Fibroblast of skin of right quadriceps (primary cell): ENCODE results near the gene CLIP3.
A peak's percentile ranks its signal among the peaks of the same experiment; 100 is the strongest.
"Not testable (repeated sequence)": the region's sequence is repeated elsewhere in the genome, so short reads cannot be mapped to it uniquely, and the experiment has no call there.

Experiments
- DNase-seq: peaks from one replicate; pipeline ENCODE4 v3.0.0-alpha.2; 2013

CLIP3 gene, protein sequence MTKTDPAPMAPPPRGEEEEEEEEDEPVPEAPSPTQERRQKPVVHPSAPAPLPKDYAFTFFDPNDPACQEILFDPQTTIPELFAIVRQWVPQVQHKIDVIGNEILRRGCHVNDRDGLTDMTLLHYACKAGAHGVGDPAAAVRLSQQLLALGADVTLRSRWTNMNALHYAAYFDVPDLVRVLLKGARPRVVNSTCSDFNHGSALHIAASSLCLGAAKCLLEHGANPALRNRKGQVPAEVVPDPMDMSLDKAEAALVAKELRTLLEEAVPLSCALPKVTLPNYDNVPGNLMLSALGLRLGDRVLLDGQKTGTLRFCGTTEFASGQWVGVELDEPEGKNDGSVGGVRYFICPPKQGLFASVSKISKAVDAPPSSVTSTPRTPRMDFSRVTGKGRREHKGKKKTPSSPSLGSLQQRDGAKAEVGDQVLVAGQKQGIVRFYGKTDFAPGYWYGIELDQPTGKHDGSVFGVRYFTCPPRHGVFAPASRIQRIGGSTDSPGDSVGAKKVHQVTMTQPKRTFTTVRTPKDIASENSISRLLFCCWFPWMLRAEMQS

DNA sequence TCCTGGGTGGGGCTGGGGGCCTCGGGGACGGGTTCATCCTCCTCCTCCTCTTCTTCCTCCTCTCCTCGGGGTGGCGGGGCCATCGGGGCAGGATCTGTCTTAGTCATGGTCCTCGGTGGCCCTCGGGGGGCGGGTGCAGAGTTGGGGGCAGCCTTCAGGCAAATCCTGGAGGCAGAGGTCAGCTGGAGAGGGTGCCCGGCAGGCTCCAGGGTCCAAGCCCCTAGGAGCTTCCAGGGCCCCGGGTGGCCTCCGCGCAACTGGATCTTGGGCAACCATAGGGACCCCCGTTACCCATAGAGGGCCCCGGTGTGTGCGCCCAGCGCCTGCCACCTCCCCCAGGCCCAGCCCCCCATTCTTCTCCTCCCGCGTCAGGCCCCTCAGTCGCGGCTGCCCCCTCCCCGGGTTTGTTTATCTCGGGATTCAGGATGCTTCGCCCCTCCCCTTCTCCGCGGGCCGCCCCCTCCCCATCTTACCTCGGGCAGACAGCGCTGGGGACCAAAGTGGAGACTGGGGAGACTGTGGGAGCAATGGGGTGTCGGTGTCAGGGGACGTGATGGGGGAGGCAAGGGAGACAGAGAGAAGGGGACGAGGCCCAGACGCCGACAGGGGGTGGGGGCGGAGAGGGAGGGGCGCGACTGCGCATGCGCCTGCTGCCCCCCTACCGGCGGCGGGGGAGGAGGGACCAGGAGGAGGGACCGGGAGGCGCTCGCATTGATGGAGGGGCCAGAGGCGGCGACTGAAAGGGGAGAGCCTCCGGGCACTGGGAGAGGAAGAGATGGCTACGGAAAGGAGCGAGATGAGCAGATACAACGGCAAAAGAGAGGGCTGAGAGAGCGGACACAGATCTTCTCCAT is at the start of gene CLIP3:
Gene CLIP3, minus strand, starts transcription at position 623 of the 854 bp plus-strand sequence. Its CDS starts 516 bp downstream, at position 107.
- DNase-seq: peak; percentile 77

DNA sequence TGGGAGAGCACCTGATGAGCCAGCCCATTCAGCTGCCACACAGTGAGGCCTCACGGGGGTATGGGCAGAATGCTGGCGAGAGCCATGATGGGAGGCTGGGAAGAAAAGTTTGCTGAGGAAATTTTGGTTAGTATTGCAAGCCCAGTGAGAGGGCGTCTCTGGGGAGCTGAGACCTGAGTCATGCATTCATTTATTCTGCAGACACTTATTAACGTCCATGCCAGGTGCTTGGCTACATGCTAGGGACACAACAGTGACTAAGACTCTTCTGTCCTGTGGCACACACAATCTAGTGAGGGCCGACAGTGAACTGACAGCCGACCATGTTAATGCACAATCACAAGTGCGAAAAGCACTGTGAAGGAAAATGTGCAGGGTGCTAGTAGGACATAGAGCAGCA is 49.2 kb upstream of the CLIP3 start:
- DNase-seq: peak; percentile 8

DNA sequence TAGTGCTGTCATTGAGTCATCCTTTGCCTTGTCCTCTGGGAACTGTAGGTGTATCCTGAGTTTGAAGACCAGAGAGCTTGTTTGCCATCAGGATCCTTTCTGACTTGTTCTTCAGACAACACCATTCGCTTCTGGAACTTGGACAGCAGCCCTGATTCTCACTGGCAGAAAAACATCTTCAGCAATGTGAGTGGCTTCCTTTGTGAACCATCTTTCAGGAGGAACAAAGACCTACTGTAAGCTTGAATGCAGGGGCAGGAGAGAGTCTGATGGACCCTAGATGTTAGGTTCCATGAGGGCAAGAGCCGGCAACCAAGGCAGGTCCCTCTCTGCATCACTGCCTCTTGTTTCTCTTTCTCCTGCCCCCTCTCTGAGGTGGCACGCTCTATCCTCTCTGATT is 48.7 kb upstream of the CLIP3 start:
- no peak for DNase-seq

DNA sequence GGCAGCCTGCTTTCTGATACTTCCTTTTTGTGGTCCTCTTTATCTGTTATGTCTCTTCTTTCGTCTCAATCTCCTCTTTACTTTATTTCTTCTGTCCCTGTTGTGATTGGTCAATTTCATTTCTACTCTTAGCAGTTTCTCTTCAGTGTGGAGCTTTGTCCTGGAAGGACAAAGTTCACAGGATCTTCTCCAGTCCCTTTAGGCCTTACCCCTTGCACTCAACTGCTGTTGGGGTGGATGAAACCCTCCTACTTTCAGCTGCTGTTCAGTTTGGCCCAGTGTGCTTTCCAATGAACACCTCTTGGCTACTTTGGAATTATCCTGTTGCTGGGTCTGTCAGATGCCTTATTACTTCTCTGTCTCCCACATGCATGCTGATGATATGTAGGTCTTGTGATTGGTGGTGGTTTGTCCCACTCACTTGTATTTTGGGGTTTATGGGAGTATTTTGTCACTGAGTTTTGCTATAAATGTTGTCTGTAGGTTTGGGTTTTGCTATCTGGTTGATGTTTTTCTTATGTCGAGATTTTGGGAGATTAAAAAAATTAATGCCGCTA is 46.8 kb upstream of the CLIP3 start:
- no peak for DNase-seq

DNA sequence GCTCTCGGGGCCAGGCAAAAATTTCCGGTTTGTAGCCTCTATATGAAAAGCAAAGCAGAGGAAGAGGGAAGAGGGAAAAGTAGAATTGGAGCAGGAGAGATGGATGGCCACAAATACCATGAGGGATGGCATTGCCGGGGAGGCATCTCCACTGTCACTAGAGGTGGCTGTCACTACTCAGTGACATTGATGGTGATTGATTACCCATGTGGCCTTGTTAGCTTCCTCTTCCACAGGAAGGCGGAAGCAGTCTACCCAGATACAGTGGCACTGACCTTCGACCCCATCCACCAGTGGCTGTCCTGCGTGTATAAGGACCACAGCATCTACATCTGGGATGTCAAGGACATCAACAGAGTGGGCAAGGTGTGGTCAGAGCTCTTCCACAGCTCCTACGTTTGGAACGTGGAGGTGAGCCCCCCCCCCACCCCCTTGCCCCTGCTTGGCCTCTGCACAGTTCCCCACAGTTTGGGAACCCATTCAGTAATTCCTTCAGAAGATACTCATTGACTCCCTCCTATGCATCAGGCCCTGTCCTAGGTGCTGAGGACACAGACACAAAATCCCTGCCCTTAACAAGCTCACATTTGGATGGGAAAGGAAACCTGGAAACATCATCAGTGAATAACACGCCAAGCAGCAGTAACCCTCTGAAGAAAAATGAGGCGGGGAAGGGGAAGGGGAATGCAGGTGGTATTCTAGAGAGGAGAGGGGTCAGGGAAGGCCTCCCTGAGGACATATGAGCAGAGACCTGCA is 40.6 kb upstream of the CLIP3 start:
- DNase-seq: no peak

DNA sequence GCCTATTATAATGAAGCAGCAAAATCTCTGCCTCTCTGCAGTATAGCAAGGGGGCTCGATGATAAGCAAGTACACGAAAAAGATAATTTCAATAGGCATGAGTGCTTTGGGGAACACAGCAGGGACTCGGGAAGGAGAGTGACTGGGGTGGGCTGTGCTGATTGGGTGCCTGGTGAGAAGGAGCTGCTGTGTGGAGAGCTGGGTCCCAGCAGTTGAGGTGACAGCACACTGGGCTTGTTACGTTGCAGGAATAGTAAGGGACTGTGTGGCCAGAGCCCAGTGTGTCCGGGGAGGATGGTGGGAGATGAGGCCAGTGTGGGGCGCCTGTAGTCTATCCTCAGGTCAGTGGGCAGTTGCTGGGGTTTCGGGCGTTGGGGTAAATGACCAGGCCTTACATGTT is 39.4 kb upstream of the CLIP3 start:
- no peak for DNase-seq

DNA sequence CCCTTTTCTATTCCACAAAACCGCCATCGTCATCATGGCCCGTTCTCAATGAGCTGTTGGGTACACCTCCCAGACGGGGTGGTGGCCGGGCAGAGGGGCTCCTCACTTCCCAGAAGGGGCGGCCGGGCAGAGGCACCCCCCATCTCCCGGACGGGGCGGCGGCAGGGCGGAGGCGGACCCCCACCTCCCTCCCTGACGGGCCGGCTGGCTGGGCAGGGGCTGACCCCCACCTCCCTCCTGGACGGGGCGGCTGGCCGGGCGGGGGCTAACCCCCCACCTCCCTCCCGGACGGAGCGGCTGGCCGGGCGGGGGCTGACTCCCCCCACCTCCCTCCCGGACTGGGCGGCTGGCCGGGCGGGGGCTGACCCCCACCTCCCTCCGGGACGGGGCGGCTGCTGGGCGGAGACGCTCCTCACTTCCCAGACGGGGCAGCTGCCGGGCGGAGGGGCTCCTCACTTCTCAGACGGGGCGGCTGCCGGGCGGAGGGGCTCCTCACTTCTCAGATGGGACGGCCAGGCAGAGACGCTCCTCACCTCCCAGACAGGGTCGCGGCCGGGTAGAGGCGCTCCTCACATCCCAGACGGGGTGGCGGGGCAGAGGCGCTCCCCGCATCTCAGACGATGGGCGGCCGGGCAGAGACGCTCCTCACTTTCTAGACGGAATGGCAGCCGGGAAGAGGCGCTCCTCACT is 36.3 kb upstream of the CLIP3 start:
- DNase-seq: not testable (repeated sequence)

DNA sequence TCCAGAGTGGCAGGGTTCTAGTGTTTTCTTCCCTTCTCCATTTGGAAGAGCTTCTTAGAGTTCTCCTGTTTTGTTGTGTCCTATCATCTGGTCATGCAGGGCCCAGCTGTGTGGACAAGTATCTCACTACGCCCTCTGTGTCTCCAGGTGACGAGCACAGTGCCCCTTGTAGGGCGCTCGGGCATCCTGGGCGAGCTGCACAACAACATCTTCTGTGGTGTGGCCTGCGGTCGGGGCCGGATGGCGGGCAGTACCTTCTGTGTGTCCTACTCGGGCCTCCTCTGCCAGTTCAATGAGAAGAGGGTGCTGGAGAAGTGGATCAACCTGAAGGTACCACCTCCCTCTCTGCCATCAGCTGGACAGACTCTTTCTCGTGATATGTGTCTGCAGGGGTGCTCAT is 35.0 kb upstream of the CLIP3 start:
- DNase-seq: no peak

DNA sequence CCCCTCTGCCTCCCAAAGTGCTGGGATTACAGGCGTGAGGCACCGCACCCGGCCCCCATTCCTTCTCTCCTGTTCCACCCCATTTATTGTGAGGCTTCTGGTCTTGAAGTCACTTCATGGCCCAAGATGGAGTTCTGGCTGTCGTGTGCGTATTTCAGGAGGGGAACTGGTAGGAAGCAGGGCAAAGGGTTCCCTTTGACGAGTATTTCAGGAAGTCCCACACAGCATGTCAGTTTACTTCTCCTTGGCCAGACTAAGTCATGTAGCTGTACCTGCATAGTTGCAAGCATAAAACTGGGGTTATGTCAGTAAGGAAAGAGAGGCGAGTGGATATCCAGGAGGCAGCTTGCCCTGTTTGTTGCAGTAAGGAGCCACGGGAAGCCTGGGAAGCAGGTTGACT is 32.2 kb upstream of the CLIP3 start:
- no peak for DNase-seq

DNA sequence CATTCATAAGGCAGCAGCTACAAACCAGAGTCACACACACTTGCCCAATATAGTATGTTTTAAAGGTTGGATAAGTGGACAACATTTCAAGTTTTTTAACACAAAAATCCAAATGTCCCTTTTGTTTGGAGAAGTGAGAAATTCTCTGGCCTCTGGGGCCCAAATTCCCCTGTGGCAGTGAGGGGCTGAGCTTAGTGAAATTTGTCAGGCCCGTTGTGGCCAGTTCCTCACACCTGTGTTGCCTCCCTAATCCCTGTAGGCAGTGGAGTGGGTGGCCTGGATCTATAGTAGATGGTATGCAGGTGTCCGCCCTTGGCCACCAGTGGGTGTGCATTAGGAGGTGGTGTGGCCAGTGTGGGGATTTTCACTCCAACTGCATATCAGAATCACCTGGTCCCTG is 28.7 kb upstream of the CLIP3 start:
- DNase-seq: no peak

DNA sequence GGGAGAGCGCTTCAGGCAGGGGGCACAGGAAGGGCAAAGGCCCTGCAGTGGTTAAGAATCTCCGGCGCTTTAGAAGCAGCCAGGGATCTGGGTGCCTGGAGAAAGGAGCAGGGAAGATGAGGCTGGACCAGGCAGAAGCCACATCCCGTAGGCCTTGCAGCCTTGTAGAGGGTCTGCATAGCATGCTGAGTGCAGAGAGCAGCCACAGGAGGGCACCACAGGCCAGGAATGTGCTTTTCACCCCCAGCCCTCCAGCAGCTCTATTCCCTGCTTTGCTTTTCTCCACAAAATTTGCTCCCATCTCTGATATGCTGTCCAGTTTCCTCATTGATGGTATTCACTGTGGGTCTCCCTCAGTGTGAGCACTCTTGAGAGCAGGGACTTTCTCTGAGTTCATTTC is 27.8 kb upstream of the CLIP3 start:
- peak; percentile 42 for DNase-seq

DNA sequence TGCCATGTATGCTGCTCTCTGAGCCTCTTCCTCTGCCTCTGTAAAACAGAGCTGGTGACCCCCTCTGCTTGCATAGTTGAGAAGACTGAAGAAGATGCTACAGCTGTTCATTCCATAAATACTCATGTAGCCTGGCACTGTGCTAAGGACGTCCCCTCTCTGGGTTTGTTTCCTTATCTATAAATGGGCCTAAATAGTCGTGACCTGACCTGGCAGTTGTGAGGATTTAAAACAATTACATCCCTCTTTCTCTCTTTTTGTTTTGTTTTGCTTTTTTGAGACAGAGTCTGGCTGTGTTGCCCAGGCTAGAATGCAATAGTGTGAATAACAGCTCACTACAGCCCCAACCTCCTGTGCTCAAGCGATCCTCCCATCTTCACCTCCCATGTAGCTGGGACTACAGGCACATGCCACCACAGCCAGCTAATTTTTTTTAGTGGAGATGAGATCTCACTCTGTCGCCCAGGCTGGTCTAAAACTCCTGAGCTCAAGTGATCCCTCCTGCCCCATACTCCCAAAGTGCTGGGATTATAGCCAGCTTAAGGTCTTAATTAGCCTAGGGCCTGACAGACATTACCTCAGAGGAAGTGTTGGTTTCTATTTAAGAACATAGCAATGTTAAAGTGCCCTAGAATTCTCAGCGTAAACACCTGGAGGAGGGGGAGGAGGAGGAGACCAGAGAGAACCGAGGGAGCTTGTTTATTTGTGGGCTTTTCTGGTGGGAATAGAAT is 26.7 kb upstream of the CLIP3 start:
- DNase-seq: no peak

DNA sequence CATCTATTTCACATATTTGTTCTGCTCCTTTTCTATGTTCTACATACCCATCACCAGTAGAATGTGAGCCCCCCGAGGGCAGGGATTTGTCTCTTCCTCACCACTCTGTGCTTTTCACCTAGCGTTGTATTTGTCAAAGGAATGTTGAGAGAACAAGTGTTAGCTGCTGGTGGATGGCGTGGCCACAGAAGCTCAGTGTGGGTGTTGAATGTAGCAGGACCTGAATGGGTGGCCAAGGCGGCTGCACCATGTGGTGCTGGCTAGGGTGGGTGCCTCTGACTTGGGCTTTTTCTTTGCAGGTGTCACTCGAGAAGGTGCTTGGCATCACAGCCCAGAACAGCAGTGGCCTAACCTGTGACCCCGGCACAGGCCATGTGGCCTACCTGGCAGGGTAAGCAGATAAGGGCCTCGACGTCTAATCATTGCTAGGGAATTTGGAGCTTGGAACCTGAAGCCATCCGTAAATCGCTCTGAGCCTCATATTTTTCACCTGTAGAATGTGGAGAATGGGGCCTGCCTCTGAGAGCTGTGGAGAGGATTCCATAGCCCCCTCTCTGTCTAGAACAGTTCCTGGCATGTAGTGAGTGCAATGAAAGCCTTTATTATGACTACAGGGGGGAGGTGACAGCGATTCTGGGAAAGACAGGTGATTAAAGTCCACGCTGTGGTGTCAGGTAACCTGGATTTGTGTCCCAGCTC is 26.0 kb upstream of the CLIP3 start:
- DNase-seq: no peak

DNA sequence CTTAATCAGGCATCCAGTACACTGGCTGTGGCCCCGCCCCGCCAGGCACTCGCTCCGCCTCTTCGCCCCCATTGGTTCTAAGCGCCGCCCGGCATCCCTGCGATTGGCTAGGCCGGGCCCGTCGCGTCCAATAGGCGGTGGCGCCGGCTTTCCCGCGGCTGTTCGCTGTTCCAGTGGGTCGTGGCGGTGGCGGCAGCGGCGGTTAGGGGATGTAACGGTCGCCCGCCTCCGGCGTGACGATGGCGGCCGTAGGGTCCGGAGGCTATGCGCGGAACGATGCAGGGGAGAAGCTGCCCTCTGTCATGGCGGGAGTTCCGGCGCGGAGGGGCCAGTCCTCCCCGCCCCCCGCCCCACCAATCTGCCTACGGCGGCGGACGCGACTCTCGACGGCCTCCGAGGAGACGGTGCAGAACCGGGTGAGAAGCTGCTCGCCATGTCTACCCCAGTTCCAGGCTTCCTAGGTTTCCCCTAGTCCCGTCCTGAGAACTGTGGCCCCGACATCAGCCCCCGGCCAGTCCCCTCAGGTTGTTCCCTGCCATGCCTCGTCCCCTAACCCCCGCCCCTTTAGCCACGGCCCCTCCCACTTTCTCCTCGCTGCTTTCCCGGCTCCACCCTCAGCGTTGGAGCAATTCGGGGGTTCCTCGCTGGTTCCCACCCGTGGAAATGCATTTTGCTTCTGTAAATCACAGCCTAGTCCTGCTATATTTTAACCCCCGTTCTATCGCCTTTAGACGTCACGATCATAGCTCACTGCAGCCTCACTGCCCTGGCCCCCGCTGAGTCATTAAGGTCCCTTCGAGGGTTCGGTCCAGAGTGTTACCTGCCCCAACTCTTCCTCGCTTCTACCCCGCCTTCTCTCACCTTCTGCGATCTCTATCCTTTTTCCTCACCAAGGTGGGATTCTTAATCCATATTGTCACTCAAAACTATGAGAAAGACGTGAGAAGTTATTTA is 22.3 kb upstream of the CLIP3 start, which contains the start of gene WDR62:
Gene WDR62, plus strand, starts transcription at position 165 of the 954 bp plus-strand sequence. Its CDS starts 75 bp downstream, at position 240.
- DNase-seq: no peak

DNA sequence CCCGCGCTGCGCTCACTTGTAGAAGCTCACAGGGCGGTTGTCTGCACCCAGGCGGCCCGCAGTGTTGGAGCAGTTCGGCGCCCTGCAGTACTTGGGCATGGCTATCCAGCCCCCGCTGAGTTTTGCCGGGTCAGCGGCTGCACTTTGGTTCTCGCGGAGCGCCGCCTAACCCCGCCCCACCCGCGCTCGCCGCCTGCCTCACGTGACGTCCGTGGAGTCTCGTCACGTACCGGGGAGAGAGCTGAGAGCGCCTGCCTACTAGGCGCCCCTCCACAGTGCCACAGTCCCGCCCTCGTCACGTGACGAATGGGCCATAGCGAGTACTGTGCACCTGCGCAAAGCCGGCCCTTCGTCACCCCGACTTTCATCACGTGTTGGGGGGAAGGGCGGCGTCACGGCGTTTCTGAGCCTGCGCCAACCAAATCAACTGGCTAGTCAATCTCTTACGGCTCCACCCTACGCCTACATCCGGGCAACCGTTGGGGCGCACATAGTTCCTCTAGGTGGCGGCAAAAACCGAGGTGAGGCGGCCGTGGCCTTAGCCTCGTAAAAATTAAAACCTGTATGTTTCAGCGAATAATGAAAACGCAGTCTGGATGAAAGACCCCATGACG is 21.6 kb upstream of the CLIP3 start, which contains the start of gene THAP8:
Gene THAP8, minus strand, starts transcription at position 167 of the 614 bp plus-strand sequence. Its CDS starts 68 bp downstream, at position 99.
- peak; percentile 99 for DNase-seq

DNA sequence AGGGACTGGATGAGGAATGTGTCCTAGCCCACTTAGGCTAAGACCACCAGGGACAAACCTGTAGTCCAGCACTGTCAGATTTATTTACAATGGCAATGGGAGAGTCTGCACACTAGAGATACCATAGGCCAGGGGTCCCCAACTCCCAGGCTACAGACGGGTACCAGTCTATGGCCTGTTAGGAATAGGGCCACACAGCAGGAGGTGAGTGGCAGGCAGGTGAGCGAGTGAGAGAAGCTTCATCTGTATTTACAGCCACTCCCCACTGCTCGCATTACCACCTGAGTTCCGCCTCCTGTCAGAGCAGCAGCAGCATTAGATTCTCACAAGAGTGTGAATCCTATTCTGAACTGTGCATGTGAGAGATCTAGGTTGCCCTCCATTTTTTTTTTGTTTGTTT is 19.0 kb upstream of the CLIP3 start:
- no peak for DNase-seq

DNA sequence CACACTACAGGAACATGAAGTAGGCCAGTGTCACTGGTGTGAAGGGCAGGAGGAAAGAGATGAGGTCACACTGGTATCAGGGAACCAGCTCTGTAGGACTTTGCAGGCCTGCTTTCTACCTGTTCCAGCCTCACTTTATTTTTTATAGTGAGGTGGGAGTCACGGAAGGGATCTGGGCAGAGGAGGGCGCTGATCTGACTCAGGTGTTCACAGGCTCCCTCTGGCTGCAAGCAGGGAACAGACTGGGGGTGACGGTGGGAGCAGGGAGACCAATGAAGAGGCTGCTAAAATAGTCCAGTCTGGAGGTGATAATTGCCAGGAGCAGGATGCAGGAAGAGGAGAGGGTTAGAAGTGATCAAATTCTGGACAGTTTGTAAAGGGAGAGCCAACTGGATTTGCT is 18.6 kb upstream of the CLIP3 start:
- DNase-seq: no peak

DNA sequence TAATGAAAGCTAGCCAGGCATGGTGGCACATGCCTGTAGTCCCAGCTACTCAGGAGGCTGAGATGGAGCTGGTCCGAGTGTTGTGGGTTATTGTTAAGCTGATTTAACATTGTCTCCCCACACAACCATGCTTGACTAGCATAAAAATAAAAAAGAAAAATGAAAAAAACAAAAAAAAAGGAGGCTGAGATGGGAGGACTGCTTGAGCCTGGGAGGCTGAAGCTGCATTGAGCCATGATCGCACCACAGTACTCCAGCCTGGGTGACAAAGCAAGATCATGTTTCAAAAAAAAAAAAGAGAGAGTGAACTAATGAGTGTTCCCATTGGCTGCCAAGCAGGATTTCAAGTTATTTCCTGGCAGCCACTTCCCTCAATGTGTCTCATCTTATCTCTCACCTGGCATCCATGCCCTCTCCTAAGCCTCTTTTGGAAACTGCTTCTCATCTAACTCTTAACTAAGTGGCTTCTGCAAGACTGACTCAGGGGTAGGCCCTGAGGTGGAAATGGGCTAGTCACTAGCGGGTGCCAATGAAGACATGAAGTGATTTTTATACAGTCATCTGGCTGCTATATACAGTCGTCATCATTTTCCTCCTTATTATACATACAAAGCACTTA is 16.5 kb upstream of the CLIP3 start:
- DNase-seq: no peak
